TTC549 (cell line): Measurements from ENCODE around the gene NUP62.

ENCODE experiments used
- FAIRE-seq: peaks from 2 replicates; lab custom pipeline; 2012; peaks lifted over from hg19 to GRCh38; lab: Jason Lieb, UNC

Gene NUP62

GRCh38 chr19:49866933-49867782 lies 62.1 kb downstream of the NUP62 start, which contains the start of gene PNKP:
PNKP (minus strand) TSS chr19:49867576; CDS start chr19:49867204, 372 bp downstream.
- no peak for FAIRE-seq

DNA sequence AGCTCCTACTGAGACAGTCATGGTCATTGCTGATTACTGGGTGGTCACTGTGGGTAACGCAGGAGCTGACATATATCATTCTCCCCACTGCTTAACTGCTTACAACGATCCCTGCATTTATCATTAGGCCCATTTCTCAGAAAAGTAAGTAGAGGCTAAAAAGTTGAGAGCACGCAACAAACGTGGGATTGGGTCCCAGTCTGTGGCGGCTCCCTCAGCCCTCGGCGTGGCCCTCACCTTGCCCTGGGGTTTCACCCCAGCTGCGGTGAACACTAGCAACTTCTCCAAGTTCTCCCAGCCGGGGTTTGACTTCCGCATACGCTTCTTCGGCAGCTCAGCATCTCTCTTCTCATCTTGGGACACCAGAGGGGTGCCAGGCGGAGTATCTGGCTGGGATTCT lies 64.4 kb downstream of the NUP62 start:
- FAIRE-seq, result no peak

DNA sequence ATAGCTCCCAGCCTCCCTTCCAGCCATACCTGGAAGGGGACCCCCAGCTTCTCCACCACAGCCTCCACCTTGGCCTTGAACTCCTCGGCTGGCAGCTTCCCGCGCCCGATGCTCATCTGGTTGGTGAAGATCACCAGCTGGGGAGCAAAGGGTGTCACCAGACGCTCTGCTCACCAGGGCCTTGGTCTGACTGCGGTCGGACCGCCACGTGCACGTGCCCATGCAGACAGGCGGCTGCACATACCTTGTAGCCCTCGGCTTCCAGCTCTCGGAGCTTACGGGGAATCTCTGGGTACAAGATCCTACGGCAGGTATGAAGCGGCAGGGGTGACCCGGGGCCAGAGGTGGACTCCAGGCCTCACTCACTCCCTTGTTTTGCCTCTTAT lies 65.4 kb downstream of the NUP62 start:
- no peak for FAIRE-seq

GRCh38 chr19:49863254-49863934 lies 65.9 kb downstream of the NUP62 start:
- FAIRE-seq, result no peak

DNA sequence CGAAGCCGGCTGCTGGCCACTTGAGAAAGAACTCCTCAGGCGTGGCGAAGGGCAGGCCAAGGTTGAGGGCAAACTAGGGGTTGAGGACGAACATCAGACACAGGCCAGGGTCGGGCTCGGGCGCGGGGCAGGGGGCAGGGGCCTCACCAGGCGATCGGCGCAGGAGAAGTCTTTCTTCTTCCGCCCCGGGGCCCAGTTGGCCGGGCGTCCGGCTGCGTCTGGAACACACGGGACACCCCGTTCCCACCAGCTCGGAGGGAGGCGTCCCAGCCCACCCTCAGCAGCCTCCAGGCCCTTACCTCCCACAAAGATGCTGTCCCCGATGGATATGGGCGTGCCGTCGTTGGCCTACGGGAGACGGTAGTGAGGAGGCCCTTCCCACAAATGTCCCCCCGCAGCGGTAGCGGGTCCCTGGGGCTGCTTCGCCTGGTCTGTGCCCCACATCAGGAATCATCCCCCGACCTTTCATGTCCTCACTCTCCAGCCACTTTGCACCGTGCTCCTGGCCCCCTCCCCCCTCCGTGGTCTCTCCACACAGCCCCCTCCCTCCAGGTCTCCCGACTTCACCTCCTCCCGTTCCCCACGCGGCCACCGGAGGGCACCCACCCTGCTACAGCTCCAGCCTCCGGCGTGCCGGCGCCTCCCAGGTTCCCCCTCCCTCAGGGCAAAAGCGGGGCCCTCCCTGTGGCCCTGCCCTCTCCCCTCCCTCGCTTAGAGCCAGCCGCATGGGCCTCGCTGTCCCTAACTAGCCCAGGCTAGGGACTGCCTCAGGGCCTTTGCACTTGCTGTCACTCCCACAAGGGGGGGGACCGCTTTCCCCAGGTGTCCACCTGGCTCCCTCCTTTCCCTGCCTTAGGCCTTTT lies 66.7 kb downstream of the NUP62 start:
- no peak for FAIRE-seq

DNA sequence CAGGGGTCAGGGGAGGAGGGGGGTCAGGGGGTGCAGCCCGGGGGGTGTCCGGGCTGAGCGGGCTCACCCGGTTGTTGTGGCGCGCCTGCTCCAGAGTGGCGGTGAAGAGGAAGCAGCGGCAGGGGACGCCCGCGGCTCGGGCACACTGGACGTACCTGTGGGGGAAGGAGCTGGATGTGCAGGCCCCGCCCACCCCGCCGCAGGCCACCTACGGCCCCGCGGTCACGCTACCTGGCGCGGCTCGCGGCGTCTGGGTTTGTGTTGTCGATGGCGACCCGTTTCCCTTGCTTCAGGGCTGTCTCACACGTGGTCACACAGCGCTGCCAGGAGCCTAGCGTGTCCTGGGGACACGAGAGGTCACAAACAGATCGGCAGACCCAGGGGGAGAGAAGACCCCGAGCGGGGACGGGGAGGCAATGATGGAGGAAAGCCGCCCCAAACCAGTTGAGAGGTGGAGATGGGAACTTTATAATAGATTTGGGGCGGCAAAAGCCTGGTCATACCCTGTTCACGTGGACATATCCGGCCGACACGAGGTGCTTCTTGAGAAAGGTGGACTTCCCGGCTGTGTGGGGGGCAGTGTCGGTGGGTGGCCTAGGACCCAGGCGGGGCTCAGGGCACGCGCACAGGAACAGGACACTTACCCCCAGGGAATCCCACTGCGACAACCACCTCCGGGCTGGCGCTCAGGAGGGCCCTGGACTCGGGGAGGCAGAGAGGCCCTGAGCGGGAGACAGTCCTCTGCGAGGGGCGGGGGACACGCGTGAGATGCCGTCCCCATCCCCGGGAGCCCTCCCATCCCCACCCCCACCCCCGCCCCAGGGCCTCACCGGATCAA lies 67.5 kb downstream of the NUP62 start:
- no peak for FAIRE-seq

- FAIRE-seq, result no peak
Measured at GRCh38 chr19:49861107-49861506, 68.2 kb downstream of the NUP62 start.

DNA sequence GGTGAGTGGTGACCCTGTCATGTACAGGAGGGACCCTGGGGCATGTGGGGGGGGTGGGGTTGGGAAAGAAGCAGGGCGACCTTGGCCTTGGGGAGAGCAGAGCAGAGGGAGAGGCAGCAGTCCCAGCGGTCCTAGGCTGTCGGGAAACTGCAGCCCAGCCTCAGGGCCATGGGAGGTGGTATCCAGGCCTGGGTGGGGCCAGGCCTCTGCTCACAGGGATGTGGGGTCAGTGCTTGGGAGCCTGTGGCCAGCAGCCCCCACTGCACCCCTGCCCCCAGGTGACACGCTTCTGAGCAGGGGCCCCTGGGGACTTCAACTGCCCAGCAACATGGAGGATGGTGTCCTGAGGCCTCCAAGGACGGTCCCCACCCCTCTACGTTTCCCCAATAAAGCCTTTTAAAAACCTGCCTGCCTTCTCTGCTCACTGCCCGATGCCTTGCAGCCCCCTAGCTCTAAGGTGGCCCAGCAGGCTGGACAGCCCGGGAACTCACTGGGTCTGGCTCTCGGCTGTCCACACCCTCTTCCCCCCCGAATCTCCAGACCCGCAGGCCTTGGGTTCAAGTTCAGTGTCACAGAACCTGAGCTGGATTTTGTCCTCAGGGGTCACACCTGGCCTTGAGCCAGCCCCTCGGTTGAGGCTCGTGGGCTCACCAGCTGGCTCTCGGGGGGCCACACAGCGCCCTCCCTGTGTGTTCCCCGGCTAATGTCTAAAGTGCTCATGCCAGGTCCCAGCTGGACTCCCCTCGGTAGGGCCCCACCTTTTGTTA lies 68.8 kb downstream of the NUP62 start:
- FAIRE-seq, result no peak

GRCh38 chr19:49859682-49860335 lies 69.5 kb downstream of the NUP62 start:
- no peak for FAIRE-seq

DNA sequence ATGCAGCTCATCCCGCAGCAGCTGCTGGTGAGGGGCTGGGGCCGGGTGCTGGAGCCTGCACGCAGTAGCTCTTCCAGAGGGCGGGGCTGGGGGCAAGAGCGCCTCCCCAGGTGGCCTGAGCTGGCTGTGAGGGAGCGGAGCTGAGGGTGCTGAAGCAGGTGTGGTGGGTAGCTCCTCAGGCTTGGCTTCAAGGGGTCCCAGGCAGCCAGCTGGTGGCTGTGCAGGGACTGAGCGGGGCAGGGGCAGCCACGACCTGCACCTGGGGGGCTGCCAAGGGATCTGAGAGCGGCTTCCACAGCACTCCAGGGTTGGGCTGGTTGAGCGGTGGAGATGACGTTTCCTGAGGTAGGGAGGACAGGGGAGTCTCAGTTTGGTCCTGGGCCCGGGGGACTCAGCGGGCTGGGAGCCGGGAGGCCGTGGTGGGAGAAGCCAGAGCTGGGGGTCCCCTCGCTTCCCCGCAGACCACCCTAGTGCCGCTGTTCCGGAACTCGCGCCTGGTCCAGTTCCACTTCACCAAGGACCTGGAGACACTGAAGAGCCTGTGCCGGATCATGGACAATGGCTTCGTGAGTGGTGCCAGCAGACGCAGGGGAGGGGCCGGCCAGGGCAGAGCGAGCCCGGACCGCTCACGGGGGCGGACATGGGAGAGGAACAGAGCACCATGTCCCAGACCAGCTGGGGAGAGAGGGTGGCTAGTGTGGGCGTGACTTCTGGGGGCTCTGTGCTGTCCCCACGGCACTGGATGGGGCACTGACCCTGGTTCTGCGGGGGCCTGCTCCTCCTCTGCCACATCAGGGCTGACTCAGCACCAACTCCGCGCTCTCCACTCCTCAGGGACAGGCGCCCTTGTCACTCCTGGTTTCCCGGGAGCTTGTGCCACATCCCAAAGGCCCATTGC lies 71.0 kb downstream of the NUP62 start:
- FAIRE-seq, result no peak

DNA sequence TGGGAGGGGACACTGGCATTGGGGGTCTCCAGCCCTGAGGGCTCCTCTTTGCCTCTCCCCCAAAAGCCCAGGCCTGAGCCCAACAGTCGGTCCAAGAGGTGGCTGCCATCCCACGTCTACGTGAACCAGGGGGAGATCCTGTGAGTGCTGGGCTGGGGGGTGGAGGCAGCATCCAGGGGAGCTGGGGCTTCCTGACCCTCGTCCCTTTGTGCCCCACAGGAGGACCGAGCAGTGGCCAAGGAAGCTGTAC lies 71.5 kb downstream of the NUP62 start:
- FAIRE-seq, result no peak

DNA sequence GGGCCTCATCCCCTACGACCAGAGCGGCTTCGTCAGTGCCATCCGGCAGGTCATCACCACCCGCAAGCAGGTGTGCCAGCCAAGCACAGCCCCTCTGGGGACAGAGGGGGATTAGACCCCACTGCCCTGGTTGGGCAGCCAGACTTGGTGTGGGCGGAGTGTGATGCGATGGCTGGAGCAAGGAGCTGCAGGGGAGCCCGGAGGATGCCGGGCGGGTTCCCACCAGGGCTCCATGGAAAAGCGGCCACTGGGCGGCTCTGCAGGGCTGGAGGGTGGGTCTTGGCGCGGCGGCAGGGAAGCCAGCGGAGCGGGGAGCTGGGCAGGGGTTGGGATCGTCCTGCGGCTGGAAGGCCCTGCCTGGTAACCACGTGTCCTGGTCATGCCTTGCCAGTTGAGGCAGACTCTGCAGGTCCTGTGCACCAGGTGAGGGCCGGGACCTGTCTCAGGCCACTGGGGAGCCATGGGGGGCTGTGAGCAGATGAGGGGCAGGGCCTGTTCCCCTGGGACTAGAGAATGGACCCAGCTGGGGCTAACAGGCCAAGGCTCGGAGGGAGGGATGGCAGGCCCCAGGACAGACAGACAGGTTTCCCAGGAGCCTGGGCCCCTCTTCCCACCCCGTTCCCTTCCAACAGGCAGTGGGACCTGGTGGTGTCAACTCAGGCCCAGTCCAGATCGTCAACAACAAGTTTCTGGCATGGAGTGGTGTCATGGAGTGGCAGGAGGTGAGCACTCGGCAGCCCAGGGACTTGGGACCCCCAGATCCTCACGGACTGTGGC lies 72.1 kb downstream of the NUP62 start:
- FAIRE-seq, result no peak
